GM18526 (cell line): ENCODE measurements around the gene CSMD2.

Experiments used
- POLR2A ChIP-seq: IDR thresholded peaks from 3 replicates; pipeline ENCODE4 v1.6.1; 2011; ENCODE audit not compliant: insufficient read length; ENCODE audit errors: extremely low read depth

Gene CSMD2

DNA sequence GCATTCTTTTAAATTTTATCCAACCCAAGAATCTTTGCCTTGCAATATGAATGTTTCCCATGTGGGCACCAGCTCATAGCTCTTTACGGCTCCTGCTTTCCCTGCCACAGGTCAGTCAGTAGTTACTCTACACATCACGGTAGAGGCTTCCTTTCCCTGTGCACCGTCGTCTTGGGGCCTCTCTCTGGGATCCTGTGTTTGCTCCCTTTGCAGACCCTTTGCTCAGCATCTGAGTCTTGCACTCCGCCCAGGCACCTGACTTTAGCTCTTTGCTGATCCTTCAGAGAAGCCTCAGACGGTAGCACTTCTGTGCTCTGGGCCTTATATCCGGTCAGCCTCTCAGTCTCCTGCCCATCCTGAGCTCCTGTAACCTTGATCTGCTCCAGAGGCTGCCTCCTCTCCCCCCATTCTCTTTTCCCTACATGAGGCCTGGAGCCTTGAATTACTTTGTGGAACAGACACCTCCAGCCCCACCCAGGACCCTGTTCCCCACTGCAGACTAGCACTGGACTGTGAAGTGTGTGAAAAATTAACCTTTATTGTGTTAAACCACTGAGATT lies 484.7 kb downstream of the CSMD2 start:
- no peak for TF ChIP-seq POLR2A

DNA sequence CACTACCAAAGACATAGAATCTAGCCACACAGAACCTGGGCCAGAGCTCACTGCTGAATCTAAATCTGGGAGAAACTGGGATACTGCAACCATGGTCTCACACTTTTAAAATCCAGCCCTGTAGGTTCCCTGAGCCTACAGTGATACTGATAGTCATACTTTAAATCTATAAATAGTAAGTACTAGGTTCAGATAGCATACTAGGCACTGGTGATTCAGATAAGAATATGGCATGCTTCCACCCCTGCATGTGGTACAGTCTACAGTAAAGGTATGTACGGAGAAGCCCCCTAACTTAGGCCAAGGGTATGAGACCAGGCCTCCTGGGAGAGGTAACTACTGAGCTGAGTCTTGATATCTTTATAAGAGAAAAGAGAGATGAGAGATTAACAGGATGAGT lies 494.5 kb downstream of the CSMD2 start:
- TF ChIP-seq POLR2A = no peak

- TF ChIP-seq POLR2A = no peak
Measured at GRCh38 chr1:33668695-33669094, 496.3 kb downstream of the CSMD2 start.

DNA sequence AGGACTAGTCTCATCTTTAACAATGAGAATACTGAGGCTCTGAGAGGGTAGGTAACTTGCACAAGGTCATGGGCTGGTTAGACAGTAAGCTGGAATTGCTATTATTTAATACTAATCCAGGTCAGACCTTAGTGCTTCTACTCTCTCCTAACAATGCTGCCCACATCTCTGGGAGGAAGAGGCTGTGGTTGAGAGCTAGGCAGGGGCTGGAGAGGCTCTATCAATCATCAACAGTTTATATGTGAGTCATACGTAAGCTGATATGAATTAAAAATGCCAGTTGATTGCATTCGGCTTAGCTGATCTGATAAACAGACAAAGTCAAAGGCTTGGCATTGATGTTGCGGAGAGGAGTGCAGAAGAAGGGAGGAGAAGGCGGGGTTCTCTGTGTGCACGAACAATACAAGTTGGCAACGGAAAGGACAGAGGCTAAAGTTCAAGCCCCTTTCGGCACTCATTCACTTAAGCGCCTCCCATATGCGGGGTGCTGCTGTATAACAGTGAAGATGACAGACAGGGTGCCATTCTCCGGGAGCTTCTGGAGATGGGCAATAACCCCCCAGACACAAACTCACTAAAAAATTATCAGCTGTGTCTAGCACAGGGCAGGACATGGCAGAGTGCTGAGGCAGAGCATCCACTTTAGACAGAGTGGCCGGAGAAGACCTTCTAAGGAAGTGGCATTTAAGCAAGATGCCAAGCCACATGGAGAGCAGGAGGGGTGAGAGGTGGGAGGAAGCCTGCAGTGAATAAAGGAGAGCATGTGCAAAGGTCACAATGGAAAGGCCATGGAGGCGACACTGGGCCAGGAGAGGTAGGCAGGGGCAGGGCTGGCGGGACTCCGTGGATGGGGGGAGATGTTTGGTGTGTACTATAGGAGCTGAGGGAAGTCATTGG lies 497.4 kb downstream of the CSMD2 start:
- no peak for TF ChIP-seq POLR2A

DNA sequence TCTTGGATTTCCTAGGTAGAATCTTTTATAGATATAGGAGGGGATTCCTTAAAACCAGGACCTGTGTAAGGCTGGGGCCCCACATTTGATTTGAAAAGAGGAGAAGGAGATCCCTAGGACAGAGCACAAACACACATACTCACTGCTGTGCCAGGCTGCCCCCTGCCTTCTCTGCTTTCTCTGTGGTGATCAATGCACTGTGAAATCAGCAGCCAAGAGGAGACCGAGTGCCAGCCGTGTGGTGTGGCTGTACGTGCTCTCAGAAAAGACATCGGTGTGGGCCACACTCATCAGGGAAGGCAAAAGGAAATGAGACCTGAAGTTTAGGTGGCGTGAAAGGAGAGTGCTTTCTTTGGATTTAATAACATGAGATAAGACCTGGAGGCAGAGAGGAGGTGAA lies 498.4 kb downstream of the CSMD2 start:
- no peak for TF ChIP-seq POLR2A

DNA sequence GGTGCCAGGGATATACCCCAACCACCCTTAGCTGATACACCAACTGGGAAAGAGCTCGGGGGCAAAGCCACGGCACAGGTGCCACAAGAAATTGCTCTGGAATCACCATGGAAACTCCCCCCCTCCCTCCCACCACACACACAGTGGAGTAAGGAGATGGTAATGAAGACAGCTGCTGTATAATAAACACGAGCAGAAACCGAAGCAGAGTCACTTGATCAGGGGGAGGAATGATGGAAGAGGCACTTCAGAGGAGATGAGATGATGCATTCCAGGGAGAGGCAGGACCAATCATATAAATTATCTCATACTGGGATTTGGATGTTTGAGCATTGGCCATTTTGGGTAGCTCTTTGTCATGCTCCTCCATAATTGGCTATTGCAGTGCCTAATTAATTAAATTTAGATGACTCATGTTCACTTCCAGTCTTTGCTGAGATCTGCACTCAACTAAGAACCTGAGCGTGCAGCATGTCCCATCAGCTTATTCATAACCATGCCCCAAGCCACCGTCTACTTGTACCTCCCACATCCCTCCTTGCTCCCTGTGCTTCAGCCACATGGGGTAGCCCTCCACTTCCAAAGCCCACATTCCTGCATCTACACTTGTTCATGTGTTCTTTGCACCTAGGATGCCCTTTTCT lies 503.1 kb downstream of the CSMD2 start:
- no peak for TF ChIP-seq POLR2A

GRCh38 chr1:33660956-33661355 lies 504.1 kb downstream of the CSMD2 start:
- TF ChIP-seq POLR2A = no peak

- no peak for TF ChIP-seq POLR2A
Measured at GRCh38 chr1:33660244-33660643, 504.8 kb downstream of the CSMD2 start.

GRCh38 chr1:33659641-33660040 lies 505.4 kb downstream of the CSMD2 start:
- TF ChIP-seq POLR2A = no peak

- TF ChIP-seq POLR2A = no peak
Measured at GRCh38 chr1:33657833-33658232, 507.2 kb downstream of the CSMD2 start.

DNA sequence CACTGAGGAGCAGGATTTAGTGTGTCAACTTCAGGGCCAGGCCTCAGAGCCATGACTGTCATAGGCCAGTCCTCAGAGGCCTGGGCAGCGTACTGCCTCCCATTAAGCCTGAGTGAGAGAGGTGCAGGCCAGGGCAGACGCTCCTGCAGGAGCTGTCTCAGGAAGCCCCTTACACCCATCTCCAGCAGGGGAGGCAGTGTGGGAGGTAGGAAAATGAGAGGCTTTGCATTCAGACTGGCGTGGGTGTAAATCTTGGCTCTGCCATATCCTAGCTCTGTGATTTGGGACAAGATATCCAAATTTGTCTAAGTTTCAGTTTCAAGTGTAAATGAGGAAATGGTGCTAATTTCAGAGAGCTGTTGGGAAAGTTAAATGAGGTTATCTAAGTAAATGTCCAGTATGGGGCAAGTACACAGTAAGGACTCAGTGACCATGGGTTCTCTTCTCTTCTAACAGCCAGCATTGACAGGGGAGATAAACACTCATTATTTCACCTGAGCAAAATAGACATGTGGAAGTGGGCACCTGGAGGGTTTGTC lies 508.5 kb downstream of the CSMD2 start:
- TF ChIP-seq POLR2A = no peak

GRCh38 chr1:33655496-33655895 lies 509.5 kb downstream of the CSMD2 start:
- TF ChIP-seq POLR2A = no peak

DNA sequence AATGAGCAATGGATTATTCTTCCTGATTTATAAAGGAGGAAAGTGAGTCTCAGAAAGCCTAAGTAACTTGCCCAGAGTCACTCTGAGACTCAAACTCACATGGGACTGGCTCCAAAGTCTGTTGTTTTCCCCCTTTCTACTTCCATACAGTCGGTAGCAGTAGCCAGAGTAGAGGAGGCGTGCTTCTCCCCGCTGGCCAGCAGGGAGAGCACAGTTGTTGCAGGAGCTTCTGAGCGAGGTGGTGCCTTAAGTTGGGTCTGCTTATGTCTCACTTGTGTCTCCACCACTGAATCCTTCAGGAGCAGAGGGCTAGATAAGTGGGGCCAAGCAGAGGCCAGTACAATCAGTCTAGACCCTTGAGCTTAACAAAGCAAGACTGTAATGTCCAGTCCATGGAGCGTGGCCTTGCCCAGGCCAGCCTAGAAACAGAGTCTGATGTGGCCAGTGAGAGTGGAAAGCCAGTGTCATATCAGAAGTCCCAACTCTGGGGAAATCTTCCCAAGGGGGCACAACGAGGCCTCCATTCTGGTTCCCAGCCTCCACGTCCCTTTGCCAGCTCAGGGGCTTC lies 510.7 kb downstream of the CSMD2 start:
- TF ChIP-seq POLR2A = no peak

DNA sequence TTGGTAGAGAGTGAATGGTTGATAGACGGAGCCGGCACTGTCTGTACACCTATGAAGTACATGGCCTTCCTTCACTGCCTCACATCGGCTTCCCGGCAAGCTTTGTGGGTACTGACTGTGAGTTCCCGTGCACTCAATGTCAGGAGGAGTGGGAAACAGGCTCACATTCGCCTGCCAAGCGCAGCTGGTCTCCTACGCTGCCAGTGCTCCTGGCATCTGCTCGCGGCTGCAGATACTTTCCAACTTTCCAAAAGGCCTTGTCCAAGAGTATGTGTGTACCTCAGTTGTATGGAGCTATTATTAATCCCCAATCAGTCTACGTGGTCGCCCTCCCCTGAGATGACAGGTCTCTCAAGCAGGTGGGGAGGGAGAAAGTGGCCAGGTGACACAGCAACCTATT lies 511.8 kb downstream of the CSMD2 start:
- no peak for TF ChIP-seq POLR2A

GRCh38 chr1:33650708-33651107 lies 514.3 kb downstream of the CSMD2 start:
- no peak for TF ChIP-seq POLR2A

DNA sequence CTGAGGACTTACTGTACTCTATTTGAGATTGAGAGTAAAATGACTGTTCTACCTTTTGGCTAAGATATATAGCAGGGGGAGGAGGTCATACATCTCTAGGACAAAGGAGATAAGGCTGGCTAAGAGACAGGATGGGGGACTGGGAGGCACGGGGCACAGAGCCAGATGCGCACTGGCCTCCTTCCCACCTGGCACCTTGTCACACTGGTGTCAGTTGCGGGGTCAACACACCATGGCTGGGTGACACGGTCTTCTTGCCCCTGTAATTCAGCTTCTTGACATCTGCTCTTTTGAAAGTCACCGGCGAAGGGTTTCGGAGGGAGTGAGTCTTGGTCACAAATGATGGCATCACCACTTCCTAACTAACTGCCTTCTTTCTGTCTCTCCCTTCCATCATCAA lies 515.3 kb downstream of the CSMD2 start:
- TF ChIP-seq POLR2A = no peak

DNA sequence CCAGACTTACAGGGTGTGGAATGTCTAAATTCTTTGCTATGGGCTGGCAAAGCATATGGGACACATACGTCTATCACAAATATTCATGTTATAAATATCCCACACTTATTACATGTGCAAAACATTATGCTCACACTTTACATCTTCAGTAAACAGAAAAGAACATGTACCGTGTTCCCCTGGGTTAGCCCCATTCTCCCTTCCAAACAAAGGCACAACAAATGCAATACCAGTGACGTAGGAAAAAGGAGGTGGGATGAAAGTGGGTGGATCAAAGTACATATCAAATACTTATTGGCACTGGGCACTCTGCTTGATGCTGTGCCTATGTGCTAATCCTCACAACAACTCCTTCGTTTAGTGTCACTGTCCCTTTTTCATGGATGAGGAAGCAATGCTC lies 521.8 kb downstream of the CSMD2 start:
- no peak for TF ChIP-seq POLR2A
